Effector memory CD8-positive, alpha-beta T cell (primary cell): ENCODE data around the gene LRWD1.
"Not testable (repeated sequence)": the region's sequence is repeated elsewhere in the genome, so short reads cannot be mapped to it uniquely, and the experiment has no call there.

ENCODE experiments used
- ATAC-seq: fragments of 150-1000 bp; cut with Tn5 transposase; replicated peaks from 2 replicates; pipeline ENCODE4 v1.10.0; 2021; ENCODE audit warnings: mild to moderate bottlenecking, moderate library complexity
- DNase-seq, 3 experiments: peaks; one replicate each; pipeline ENCODE4 v3.0.0; 2021
- H3K27ac Mint-ChIP-seq, 2 donors: one replicate each; pipeline ENCODE4 v1.8.0; 2022; ENCODE audit warnings: mild to moderate bottlenecking in 2 of 2, mixed read lengths in 2 of 2, moderate library complexity in 2 of 2
- H3K27me3 Mint-ChIP-seq, 2 donors: one replicate each; pipeline ENCODE4 v1.8.0; 2022; ENCODE audit warnings: mixed read lengths in 2 of 2
- H3K36me3 Mint-ChIP-seq: one replicate; pipeline ENCODE4 v1.8.0; 2022; ENCODE audit warnings: mild to moderate bottlenecking, moderate library complexity, mixed read lengths; ENCODE audit not compliant: insufficient read depth
- H3K4me1 Mint-ChIP-seq, 2 donors: one replicate each; pipeline ENCODE4 v1.8.0; 2022; ENCODE audit warnings: low read depth in 2 of 2, mixed read lengths in 2 of 2
- H3K4me3 Mint-ChIP-seq, 2 donors: one replicate each; pipeline ENCODE4 v1.8.0; 2022; ENCODE audit warnings: mild to moderate bottlenecking in 2 of 2, mixed read lengths in 2 of 2, moderate library complexity in 2 of 2
- H3K9me3 Mint-ChIP-seq, 2 donors: one replicate each; pipeline ENCODE4 v1.8.0; 2022; ENCODE audit warnings: mixed read lengths in 2 of 2

The LRWD1 gene

GRCh38 chr7:102450242-102450641 lies 14.5 kb upstream of the LRWD1 start:
- Mint-ChIP-seq H3K27me3 (no peaks in the 10 kb centered on the region), H3K36me3 (peaks cover 19% of the 10 kb centered on the region), H3K9me3 (no peaks in the 10 kb centered on the region), H3K4me1 (peaks cover 0 to 3% of the 10 kb centered on the region in 2 donors), H3K4me3 (no peak overlapping the region), H3K27ac (peak overlapping the region in 1 of 2 donors; percentile 77)
- ATAC-seq (peak; percentile 92), DNase-seq (peak; percentile 43 to 45 (median 45))

GRCh38 chr7:102451371-102452054 lies 13.3 kb upstream of the LRWD1 start:
- Mint-ChIP-seq H3K9me3 (no peaks in the 10 kb centered on the region), H3K4me1 (peaks cover 0 to 3% of the 10 kb centered on the region in 2 donors), H3K36me3 (peaks cover 23% of the 10 kb centered on the region), H3K4me3 (no peak overlapping the region), H3K27ac (no peak overlapping the region), H3K27me3 (no peaks in the 10 kb centered on the region)
- ATAC-seq (no peak), DNase-seq (no peak)

GRCh38 chr7:102452451-102452850 lies 12.3 kb upstream of the LRWD1 start:
- peak overlapping the region in 1 of 2 donors; percentile 35 for H3K27ac Mint-ChIP-seq
- ATAC-seq (no peak), DNase-seq (no peak)
- H3K4me1 Mint-ChIP-seq = peaks cover 0 to 3% of the 10 kb centered on the region in 2 donors
- H3K27me3 Mint-ChIP-seq = no peaks in the 10 kb centered on the region
- H3K36me3 Mint-ChIP-seq = peaks cover 28% of the 10 kb centered on the region
- no peaks in the 10 kb centered on the region for H3K9me3 Mint-ChIP-seq
- no peak overlapping the region for H3K4me3 Mint-ChIP-seq

- Mint-ChIP-seq H3K27me3 (no peaks in the 10 kb centered on the region), H3K27ac (peak overlapping the region in 1 of 2 donors; percentile 35), H3K4me1 (peaks cover 0 to 3% of the 10 kb centered on the region in 2 donors), H3K9me3 (no peaks in the 10 kb centered on the region), H3K4me3 (no peak overlapping the region), H3K36me3 (peaks cover 37% of the 10 kb centered on the region)
- DNase-seq (no peak), ATAC-seq (no peak)
These were observed 11.5 kb upstream of the LRWD1 start for GRCh38 chr7:102453319-102453718.

- H3K27me3 Mint-ChIP-seq = no peaks in the 10 kb centered on the region
- peaks cover 0 to 3% of the 10 kb centered on the region in 2 donors for H3K4me1 Mint-ChIP-seq
- H3K4me3 Mint-ChIP-seq = no peak overlapping the region
- H3K27ac Mint-ChIP-seq = no peak overlapping the region
- no peaks in the 10 kb centered on the region for H3K9me3 Mint-ChIP-seq
- ATAC-seq (no peak), DNase-seq (no peak)
- peaks cover 46% of the 10 kb centered on the region for H3K36me3 Mint-ChIP-seq
These were observed 10.3 kb upstream of the LRWD1 start for GRCh38 chr7:102454468-102454867.

GRCh38 chr7:102454932-102455331 lies 9.9 kb upstream of the LRWD1 start:
- not testable (repeated sequence) for ATAC-seq, DNase-seq, H3K9me3 Mint-ChIP-seq, H3K4me3 Mint-ChIP-seq, H3K27ac Mint-ChIP-seq, H3K4me1 Mint-ChIP-seq, H3K27me3 Mint-ChIP-seq
- H3K36me3 Mint-ChIP-seq = peaks cover 46% of the 10 kb centered on the region

- Mint-ChIP-seq H3K9me3 (no peaks in the 10 kb centered on the region), H3K27me3 (no peaks in the 10 kb centered on the region), H3K27ac (no peak overlapping the region), H3K4me3 (no peak overlapping the region), H3K4me1 (peaks cover 0 to 3% of the 10 kb centered on the region in 2 donors), H3K36me3 (peaks cover 46% of the 10 kb centered on the region)
- ATAC-seq (no peak), DNase-seq (no peak)
These were observed 9.2 kb upstream of the LRWD1 start for GRCh38 chr7:102455596-102455995.

GRCh38 chr7:102456327-102456726 lies 8.5 kb upstream of the LRWD1 start:
- DNase-seq (no peak), ATAC-seq (no peak)
- no peak overlapping the region for H3K27ac Mint-ChIP-seq
- H3K4me1 Mint-ChIP-seq = peaks cover 0 to 3% of the 10 kb centered on the region in 2 donors
- H3K27me3 Mint-ChIP-seq = no peaks in the 10 kb centered on the region
- no peaks in the 10 kb centered on the region for H3K9me3 Mint-ChIP-seq
- H3K36me3 Mint-ChIP-seq = peaks cover 46% of the 10 kb centered on the region
- no peak overlapping the region for H3K4me3 Mint-ChIP-seq

GRCh38 chr7:102457352-102457924 lies 7.3 kb upstream of the LRWD1 start:
- Mint-ChIP-seq H3K36me3 (peaks cover 46% of the 10 kb centered on the region), H3K27me3 (no peaks in the 10 kb centered on the region), H3K4me1 (peaks cover 3 to 11% of the 10 kb centered on the region in 2 donors), H3K27ac (no peak overlapping the region), H3K9me3 (no peaks in the 10 kb centered on the region), H3K4me3 (no peak overlapping the region)
- ATAC-seq = no peak
- DNase-seq = no peak

GRCh38 chr7:102459221-102459844 lies 5.5 kb upstream of the LRWD1 start:
- Mint-ChIP-seq H3K9me3 (no peaks in the 10 kb centered on the region), H3K4me1 (peaks cover 14 to 24% of the 10 kb centered on the region in 2 donors), H3K36me3 (peaks cover 47% of the 10 kb centered on the region), H3K27me3 (no peaks in the 10 kb centered on the region), H3K27ac (no peak overlapping the region), H3K4me3 (no peak overlapping the region)
- ATAC-seq (no peak), DNase-seq (no peak)

- DNase-seq (no peak), ATAC-seq (no peak)
- Mint-ChIP-seq H3K9me3 (no peaks in the 10 kb centered on the region), H3K36me3 (peaks cover 41% of the 10 kb centered on the region), H3K4me3 (no peak overlapping the region), H3K27ac (peak overlapping the region in 1 of 2 donors; percentile 71), H3K4me1 (peaks cover 15 to 23% of the 10 kb centered on the region in 2 donors), H3K27me3 (no peaks in the 10 kb centered on the region)
These were observed 4.3 kb upstream of the LRWD1 start for GRCh38 chr7:102460467-102460866.

GRCh38 chr7:102463841-102464576 lies 775 bp upstream of the LRWD1 start:
- Mint-ChIP-seq H3K4me1 (peaks cover 25 to 32% of the 10 kb centered on the region in 2 donors), H3K9me3 (no peaks in the 10 kb centered on the region), H3K27me3 (no peaks in the 10 kb centered on the region), H3K36me3 (peaks cover 23% of the 10 kb centered on the region), H3K27ac (peak overlapping the region; percentile 56 to 91), H3K4me3 (peak overlapping the region; percentile 87 to 88)
- no peak for ATAC-seq
- DNase-seq = no peak

- no peaks in the 10 kb centered on the region for H3K27me3 Mint-ChIP-seq
- no peaks in the 10 kb centered on the region for H3K9me3 Mint-ChIP-seq
- peak overlapping the region; percentile 87 to 88 for H3K4me3 Mint-ChIP-seq
- ATAC-seq (no peak), DNase-seq (no peak)
- H3K36me3 Mint-ChIP-seq = peaks cover 28% of the 10 kb centered on the region
- no peak overlapping the region for H3K27ac Mint-ChIP-seq
- H3K4me1 Mint-ChIP-seq = peaks cover 27 to 32% of the 10 kb centered on the region in 2 donors
These were observed 1.3 kb downstream of the LRWD1 start for GRCh38 chr7:102466097-102466496.
